Type B pancreatic cell (in vitro differentiated cells): ENCODE results near the gene SHC3. TPM values are rescaled to one million over a fixed set of nuclear protein-coding genes. Genes with fewer than 3 reads are reported as not detected.

Experiments
- DNase-seq: peaks from one replicate; pipeline ENCODE4 v3.0.0; 2021; ENCODE audit warnings: mixed read lengths; ENCODE audit not compliant: unreplicated experiment; ENCODE audit errors: extremely low spot score
- H3K27ac Mint-ChIP-seq: 2 replicates; pipeline ENCODE4 v1.8.0; 2021; ENCODE audit warnings: mild to moderate bottlenecking, mixed read lengths
- H3K27me3 Mint-ChIP-seq: 2 replicates; pipeline ENCODE4 v1.8.0; 2021; ENCODE audit warnings: mixed read lengths
- H3K36me3 Mint-ChIP-seq: 2 replicates; pipeline ENCODE4 v1.8.0; 2021; ENCODE audit warnings: mixed read lengths
- H3K4me1 Mint-ChIP-seq: one replicate; pipeline ENCODE4 v1.8.0; 2021; ENCODE audit warnings: mixed read lengths; ENCODE audit not compliant: unreplicated experiment
- H3K4me3 Mint-ChIP-seq: 2 replicates; pipeline ENCODE4 v1.8.0; 2021; ENCODE audit warnings: mild to moderate bottlenecking, mixed read lengths
- H3K9me3 Mint-ChIP-seq: 2 replicates; pipeline ENCODE4 v1.8.0; 2021; ENCODE audit warnings: mixed read lengths
- total RNA-seq: library from RNA; stranded (reverse); gene quantifications from 2 replicates; pipeline ENCODE4 v1.2.1, GENCODE V29; 2021; ENCODE audit warnings: low replicate concordance
- TF ChIP-seq, protein P1 (sequence below): fragments of 200-600 bp; sonication (generic); conservative IDR thresholded peaks from 2 replicates; pipeline ENCODE4 v1.5.0; 2021; ENCODE audit warnings: antibody characterized with exemption, mild to moderate bottlenecking

Gene SHC3
- total RNA-seq, 1 donor from 2014 or later: 5.3 TPM

GRCh38 chr9:89060790-89061189, 117.8 kb downstream of the SHC3 start:
- Mint-ChIP-seq H3K9me3 (no peaks in the 10 kb centered on the region), H3K27ac (no peak overlapping the region), H3K4me1 (no peaks in the 10 kb centered on the region), H3K27me3 (no peaks in the 10 kb centered on the region), H3K4me3 (no peak overlapping the region), H3K36me3 (no peaks in the 10 kb centered on the region)
- DNase-seq: no peak
- TF ChIP-seq, protein P1, sequence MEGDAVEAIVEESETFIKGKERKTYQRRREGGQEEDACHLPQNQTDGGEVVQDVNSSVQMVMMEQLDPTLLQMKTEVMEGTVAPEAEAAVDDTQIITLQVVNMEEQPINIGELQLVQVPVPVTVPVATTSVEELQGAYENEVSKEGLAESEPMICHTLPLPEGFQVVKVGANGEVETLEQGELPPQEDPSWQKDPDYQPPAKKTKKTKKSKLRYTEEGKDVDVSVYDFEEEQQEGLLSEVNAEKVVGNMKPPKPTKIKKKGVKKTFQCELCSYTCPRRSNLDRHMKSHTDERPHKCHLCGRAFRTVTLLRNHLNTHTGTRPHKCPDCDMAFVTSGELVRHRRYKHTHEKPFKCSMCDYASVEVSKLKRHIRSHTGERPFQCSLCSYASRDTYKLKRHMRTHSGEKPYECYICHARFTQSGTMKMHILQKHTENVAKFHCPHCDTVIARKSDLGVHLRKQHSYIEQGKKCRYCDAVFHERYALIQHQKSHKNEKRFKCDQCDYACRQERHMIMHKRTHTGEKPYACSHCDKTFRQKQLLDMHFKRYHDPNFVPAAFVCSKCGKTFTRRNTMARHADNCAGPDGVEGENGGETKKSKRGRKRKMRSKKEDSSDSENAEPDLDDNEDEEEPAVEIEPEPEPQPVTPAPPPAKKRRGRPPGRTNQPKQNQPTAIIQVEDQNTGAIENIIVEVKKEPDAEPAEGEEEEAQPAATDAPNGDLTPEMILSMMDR: no peak

DNA sequence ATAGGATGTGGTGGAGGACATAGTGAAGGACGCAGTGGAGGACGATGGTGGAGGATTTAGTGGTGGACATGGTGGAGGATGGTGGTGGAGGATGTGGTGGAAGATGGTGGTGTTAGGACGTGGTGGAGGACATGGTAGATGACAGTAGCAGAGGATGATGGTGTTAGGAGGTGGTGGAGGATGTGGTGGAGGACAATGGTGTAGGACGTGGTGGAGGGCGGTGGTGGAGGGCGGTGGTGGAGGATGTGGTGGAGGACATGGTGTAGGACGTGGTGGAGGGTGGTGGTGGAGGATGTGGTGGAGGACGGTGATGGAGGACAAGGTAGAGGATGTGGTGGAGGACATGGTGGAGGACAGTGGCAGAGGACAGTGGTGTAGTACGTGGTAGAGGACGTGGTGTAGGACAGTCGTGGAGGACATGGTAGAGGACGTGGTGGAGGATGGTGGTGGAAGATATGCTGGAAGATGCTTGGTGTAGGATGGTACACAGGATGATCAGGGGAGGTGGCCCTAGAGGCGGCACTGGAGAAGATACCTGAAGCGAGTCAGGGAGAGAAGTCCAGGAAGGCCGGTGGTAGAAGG, 118.6 kb downstream of the SHC3 start:
- TF ChIP-seq, protein P1: no peak
- no peaks in the 10 kb centered on the region for H3K4me1 Mint-ChIP-seq
- no peak overlapping the region for H3K27ac Mint-ChIP-seq
- no peaks in the 10 kb centered on the region for H3K9me3 Mint-ChIP-seq
- no peaks in the 10 kb centered on the region for H3K27me3 Mint-ChIP-seq
- no peak for DNase-seq
- no peaks in the 10 kb centered on the region for H3K36me3 Mint-ChIP-seq
- no peak overlapping the region for H3K4me3 Mint-ChIP-seq

- DNase-seq: no peak
- Mint-ChIP-seq H3K4me1 (no peaks in the 10 kb centered on the region), H3K27me3 (no peaks in the 10 kb centered on the region), H3K4me3 (no peak overlapping the region), H3K36me3 (no peaks in the 10 kb centered on the region), H3K9me3 (no peaks in the 10 kb centered on the region), H3K27ac (no peak overlapping the region)
- TF ChIP-seq, protein P1: no peak
Measured at GRCh38 chr9:89058906-89059305, 119.7 kb downstream of the SHC3 start.

- H3K27ac Mint-ChIP-seq: no peak overlapping the region
- H3K27me3 Mint-ChIP-seq: no peaks in the 10 kb centered on the region
- H3K4me3 Mint-ChIP-seq: no peak overlapping the region
- no peak for DNase-seq
- H3K4me1 Mint-ChIP-seq: no peaks in the 10 kb centered on the region
- H3K36me3 Mint-ChIP-seq: no peaks in the 10 kb centered on the region
- TF ChIP-seq, protein P1: no peak
- H3K9me3 Mint-ChIP-seq: no peaks in the 10 kb centered on the region
Measured at GRCh38 chr9:89054865-89055495, 123.6 kb downstream of the SHC3 start.

DNA sequence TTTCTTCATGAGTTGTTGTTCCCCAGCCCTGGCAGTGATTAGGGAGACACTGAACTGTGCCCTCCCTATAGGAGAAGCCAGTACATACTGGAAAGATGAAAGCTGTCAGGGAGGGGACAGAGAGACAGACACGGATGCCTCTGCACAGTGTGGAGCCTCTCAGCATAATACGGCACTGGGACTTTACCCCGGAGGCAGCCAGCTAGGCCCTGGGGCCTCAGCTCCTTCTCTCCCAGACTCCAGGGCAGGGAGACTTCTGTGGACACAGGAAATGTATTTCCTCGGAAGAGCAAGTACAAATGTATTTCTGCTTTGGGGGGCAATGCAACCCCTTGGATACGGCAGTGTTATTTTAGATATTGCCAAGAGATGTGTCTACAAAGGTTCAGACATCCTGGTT, 125.3 kb downstream of the SHC3 start:
- H3K9me3 Mint-ChIP-seq: no peaks in the 10 kb centered on the region

More for the DNA sequence above, 125.3 kb downstream of the SHC3 start:
- no peaks in the 10 kb centered on the region for H3K27me3 Mint-ChIP-seq
- no peaks in the 10 kb centered on the region for H3K4me1 Mint-ChIP-seq
- H3K27ac Mint-ChIP-seq: no peak overlapping the region
- no peak for DNase-seq
- TF ChIP-seq, protein P1: no peak
- no peak overlapping the region for H3K4me3 Mint-ChIP-seq
- no peaks in the 10 kb centered on the region for H3K36me3 Mint-ChIP-seq
